HG03060 (cell line): ENCODE measurements around the gene ARPC4.
"Not testable (repeated sequence)": the region's sequence is repeated elsewhere in the genome, so short reads cannot be mapped to it uniquely, and the experiment has no call there.

Experiments
- ATAC-seq: cut with Tn5 transposase; IDR thresholded peaks from one replicate; pipeline ENCODE4 v1.9.1; 2021; ENCODE audit warnings: low read depth, moderate number of reproducible peaks; ENCODE audit not compliant: unreplicated experiment

The ARPC4 gene

DNA sequence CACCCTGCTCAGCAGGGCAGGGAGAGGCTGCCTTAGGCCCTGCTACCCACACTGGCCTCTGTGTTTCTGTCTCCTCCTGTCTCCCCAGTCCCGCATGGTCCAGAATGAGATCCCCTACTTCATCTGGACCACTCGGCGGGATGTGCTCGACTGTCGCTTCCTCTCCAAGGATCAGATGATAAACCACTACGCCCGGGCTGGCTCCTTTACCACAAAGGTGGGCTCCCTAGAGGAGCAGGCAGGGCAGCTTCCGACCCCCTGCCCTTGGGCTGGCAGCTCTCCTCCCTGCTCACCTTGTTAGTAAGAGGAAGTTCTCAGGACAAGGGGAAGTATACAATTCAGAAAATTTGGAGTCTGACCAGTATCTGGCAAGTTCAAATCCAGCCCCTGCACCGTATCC lies 23.1 kb downstream of the ARPC4 start:
- no peak for ATAC-seq

DNA sequence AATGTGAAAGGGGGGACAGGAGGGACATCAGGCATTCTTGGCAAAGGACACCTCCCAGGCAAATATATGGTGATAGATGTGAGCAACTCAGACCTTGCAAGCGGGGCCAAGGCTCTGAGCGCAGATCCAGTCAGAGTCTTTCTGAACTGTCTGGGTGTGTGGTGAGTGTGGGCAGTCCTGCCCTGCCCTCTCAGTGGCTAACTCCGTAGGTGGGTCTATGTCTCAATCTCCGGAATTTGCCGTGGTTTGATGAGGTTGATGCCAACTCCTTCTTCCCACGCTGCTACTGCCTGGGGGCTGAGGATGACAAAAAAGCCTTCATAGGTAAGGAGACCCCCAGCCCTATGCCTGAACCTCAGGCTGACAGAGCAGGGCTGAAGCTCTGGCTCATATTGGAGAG lies 24.6 kb downstream of the ARPC4 start:
- ATAC-seq: no peak

DNA sequence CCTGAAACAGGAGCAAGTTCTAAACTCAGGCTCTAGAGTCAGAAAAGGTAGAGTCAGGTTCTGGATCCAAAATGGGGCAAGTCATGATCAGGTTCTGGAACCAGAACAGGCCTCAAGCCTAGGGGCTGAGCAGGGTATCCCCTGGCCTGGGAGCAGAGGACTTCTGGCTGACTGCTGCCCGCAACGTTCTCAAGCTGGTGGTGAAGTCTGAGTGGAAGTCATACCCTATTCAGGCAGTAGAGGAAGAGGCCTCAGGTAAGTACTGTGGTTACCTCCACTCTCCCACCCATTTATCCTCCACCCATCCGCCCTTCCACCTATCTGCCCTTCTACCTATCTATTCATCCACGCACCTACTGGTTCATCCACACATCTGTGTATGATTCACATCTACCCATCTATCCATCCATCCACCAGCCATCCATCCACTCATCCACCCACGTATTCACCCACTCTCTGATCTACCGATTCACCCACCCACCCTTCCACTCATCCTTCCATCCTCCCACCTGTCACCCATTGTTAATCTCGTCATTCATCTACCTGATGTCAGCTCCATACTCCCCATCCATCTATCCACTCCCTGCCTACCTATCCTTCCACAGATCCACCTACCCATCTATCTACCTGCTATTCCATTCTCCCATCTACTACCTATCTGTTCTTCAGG lies 25.9 kb downstream of the ARPC4 start:
- ATAC-seq: no peak

DNA sequence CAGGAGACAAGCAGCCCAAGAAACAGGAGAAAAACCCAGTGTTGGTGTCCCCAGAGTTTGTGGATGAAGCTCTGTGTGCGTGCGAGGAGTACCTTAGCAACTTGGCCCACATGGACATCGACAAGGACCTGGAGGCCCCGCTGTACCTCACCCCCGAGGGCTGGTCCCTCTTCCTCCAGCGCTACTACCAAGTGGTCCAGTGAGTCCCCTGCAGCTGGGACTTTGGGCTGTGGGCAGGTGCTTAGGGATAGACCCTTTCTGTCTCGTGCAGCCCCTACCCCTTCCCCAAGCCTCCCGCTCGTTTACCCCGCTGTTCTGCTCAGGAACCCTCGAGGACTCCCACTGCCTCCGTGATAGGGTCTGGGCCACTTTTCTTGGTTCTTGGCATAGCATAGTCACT lies 27.7 kb downstream of the ARPC4 start:
- ATAC-seq: no peak

DNA sequence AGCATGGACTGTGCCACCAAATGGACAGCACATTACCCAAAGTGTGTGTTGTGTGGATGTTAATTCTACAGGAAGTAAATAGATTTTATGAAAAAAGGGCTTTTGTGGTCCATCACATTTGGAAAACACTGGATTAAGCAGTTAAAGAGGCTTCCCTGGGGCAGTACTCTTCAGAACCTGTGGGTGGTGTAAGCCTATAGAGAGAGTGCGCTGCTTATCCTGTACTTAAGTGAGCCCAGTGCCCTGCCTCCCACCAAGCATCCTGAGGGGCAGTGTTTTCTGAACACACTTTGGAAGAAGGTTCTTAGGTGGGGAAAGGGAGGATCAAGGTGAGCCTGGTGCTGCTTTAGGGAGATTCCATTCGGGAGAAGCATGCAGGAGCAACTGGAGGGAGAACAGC lies 28.1 kb downstream of the ARPC4 start:
- ATAC-seq: no peak

DNA sequence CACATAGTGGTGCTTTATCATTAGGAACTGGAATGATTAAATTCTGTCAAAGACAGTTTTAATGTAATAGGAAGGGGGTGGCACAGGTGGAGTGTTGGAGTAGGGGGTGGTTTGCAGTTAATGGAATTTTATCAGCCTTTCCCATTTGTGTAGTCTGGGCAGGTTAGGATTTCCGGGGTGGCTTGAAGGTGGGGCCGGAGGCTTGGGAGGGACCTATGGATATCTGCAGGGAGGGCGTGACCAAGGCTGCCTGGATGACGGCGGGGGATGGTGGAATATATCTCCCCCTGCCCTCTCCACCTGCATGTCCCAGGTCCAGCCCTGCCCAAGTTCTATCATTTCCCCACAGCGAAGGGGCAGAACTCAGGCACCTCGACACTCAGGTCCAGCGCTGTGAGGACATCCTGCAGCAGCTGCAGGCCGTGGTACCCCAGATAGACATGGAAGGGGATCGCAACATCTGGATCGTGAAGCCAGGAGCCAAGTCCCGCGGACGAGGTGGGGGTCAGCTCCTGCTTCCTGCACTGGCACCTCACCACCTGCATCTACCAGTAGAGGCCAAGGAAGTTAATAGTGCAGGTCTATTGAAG lies 32.7 kb downstream of the ARPC4 start:
- ATAC-seq: no peak

DNA sequence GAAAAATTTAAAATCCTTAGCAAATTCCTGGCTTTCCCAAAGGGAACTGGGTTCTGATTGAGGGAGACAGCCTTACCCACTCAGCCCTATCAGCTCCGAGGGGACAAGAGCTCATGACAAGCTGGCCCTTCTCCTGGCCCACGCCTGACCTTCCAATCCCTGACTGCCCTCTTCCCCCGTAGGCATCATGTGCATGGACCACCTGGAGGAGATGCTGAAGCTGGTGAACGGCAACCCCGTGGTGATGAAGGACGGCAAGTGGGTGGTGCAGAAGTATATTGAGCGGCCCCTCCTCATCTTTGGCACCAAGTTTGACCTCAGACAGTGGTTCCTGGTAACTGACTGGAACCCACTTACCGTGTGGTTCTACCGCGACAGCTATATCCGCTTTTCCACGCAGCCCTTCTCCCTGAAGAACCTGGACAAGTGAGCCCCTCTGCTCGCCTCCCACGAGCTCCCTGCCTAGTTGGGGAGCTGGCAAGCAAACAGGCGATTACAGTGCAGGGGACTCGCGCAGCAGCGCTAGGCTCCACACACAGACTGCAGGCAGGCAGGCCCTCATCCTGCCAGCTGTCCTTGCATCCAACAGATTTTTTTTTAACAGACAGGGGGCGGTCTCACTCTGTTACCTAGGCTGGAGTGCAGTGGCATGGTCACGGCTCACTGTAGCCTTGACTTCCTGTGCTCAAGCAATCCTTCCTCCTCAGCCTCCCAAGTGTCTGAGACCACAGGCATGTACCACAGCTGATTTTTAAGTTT lies 34.1 kb downstream of the ARPC4 start:
- ATAC-seq: no peak

DNA sequence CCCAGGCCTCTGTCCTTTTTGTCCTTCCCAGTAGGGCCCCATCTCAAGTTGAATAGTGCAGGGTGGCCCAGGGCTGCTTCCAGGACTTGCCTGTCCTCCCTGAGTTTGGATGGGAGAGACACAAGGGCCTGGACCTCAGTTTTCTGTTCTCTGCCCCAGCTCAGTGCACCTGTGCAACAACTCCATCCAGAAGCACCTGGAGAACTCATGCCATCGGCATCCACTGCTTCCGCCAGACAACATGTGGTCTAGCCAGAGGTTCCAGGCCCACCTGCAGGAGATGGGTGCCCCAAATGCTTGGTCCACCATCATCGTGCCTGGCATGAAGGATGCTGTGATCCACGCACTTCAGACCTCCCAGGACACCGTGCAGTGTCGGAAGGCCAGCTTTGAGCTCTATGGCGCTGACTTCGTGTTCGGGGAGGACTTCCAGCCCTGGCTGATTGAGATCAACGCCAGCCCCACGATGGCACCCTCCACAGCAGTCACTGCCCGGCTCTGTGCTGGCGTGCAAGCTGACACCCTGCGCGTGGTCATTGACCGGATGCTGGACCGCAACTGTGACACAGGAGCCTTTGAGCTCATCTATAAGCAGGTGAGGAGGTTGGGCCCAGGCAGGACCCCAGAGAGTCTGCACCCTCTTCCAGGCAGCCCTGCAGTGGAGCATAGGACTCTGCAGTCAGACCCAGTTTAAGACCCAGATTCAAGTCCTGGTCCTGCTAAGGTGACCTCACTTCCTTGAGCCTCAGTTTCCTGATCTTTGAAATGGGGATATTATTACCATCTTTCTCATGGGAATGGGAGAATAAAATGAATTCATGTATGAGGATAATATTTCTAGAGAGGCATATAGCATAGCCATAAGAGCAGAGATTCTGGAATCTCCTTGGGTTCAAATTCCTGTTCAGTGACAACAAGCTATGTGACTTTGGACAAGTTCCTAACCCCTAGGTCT lies 36.2 kb downstream of the ARPC4 start:
- ATAC-seq: no peak

DNA sequence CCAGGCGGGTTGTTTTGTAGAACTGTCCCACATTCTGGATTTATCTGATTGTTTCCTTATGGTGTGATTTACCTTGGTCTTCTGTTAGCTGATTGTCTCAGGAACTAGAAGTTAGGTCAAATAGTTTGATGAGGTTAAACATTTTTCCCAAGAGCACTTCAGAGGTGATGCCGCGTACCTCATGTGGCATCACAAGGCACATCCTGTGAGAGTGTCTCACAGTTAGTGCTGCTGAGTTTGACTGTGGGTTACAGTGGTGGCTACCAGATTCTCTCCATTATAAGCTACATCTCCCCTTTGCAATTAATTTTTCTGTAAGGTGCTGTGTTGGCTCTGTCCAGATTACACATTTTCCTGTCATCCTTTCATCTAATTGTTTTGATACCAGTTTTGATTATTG lies 38.4 kb downstream of the ARPC4 start:
- ATAC-seq: no peak

DNA sequence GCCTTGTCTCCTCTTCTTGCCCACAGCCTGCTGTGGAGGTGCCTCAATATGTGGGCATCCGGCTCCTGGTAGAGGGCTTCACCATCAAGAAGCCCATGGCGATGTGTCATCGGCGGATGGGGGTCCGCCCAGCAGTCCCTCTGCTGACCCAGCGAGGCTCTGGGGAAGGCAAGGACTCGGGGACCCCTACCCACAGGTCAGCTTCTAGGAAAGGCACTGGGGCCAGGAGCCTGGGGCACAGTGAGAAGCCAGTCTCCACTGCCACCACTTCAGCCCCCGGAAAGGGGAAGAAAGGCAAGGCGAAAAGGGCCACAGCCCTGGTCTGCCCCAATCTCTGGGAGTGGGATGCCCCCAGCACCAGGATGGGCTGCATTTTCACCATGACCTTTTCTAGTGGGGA lies 40.2 kb downstream of the ARPC4 start:
- ATAC-seq: no peak

DNA sequence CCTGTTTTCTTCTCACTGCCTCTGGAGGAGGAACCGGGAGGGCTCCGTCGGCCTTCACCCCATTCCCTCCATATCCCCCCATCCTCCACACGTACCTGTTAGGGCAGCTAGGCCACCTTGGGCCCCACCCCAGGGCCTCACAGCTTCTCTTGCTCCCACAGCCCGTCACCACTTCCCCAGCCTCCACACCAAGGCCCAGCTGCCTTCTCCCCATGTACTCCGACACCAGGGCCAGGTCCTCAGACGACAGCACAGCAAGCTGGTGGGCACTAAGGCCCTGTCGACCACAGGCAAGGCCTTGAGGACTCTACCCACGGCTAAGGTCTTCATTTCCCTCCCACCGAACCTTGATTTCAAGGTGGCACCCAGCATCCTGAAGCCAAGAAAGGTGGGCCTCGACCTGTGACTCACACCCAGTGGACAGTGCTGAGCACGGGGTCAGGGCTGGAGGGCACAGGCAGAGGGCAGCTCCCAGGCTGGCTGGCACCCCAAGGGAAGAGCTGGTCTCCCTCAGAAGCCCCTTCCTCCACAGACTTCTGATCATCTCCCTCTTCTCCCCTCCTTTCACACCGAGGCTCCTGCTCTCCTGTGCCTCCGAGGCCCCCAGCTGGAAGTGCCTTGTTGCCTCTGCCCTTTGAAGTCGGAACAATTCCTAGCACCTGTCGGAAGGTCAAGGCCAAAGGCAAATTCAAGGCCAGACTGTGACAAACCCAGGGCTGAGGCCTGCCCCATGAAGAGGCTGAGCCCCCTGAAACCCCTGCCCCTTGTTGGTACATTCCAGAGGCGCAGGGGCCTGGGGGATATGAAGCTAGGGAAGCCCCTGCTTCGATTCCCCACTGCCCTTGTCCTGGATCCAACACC lies 41.9 kb downstream of the ARPC4 start:
- ATAC-seq: no peak

DNA sequence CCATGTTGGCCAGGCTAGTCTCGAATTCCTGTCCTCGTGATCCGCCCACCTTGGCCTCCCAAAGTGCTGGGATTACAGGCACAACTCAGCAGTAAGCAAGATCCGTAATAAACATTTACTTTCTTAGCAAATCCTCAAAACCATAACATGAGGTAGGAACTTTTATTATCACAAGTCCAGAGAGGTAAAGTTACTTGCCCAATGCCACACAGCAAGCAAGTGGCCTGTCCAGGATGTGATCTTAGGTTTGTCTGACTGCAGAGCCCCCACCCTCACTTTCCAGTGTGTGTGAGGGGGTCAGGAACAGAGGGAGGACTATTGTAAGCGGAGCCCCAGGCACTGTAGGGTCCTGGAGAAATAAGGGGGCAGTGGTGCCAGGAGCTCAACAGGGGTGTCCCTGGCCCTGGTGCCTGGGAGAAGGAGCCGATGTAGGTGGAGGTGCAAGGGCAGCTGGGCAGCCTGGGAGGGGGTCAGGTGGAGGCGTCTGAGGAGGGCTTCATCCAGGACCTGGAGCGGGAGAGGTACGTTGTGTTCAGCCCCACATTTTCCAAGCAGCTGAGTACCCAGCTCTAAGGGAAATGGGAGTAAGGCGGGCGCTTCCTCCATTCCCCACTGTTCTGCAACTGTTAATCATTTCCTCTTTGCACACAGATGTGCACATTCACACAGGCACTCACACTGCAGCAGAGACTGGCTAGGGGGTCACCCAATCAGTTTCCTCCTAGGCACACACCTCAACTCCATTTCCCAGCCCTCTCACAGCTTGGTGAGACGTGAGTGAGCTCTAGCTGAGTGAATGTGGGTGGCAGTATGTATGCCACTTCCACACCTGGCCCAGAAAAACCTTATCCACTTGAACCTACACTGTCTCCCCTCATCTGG lies 45.1 kb downstream of the ARPC4 start:
- ATAC-seq: no peak

DNA sequence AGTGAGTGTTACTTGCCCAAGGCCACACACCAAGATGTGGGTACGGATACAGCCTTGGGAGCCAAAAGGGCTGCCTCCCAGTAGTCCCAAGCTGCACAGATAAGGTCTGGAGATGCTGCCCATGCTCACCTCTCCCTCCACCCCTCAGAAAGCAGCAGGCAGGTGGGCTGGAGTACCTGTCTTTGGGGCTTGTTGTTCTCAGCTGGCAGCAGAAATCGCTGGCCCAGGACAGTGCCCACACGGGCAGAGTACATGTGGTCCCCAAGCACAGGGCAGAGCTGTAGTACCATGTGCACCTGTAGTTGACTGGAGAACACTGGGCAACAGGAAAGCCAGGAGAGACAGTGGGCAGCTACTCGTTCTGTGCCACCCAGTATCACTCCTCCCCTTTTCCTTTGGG lies 46.0 kb downstream of the ARPC4 start:
- no peak for ATAC-seq

DNA sequence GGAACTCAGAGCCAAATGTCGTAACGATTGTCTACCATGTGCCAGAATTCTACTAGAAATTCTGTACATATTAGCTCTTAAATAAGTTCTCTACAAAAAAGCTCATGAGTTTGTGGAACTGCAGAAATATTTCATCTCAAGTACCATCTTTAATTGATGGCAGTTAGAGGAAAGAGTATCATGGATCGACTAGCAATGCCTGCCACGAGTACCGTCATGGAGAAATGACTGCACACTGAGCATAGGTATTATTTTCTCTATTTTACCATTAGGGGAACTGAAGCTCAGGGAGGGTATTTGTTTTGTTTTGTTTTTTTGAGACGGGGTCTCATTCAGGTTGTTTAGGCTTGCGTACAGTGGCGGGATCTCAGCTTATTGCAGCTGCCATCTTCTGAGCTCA lies 48.1 kb downstream of the ARPC4 start:
- no peak for ATAC-seq

DNA sequence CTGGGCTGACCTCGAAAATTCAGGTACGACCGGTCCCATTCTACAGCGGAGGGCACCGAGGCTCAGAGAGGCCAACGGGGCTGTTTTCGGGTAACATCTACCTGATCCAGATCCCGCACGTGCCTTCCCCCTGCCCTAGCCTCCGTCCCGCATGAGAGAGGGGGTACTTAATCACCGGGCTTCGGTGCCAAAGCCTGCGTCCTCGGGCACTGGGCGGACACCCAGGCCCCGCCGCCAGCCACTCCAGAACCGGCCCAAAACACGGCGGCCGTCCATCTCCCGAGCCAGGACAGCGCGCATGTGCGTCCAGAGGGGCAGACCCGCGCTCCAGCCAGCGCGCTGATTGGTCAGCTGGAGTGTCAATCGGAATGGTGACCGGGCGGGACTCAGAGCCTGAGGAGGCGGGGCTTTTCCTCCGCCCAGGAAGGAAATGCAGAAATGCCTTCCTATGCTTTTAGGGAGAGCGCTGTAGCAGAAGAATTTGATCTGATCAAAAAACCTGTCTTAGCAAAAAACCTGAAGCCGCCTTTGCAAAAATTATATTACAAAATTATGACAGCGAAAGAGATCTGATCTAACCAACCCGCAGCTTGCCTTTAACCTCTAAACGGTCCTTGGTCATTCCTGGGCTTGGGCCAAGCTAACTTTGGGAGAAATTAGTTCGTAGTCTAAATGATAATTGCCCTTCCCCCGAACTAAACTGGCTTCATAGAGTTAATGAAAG lies 51.0 kb downstream of the ARPC4 start, which contains the start of gene RPUSD3:
TSS of gene RPUSD3 (minus strand) at position 294 of the 724 bp plus-strand sequence. CDS start at position 276, 18 bp downstream.
- ATAC-seq: peak; percentile 93

DNA sequence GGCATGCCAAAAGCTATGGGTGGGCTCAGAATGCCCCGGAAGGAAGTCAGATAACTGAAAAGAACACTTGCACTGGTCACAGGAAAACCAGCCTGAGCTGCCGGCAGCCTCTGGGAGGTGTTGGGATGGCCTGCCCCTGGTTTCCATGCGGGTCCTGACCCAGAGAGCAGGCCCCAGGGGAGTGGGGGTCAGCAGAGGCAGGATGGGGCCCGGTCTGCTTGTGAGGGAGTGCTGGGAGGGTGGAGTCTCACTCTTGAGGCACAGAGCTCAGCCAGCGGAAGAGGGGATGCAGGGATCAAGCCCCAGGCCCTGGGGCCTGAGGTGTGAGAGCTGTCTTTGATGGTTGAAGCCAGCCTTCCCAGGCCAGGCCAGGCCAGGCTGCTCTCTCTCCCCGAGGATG lies 53.3 kb downstream of the ARPC4 start:
- no peak for ATAC-seq

DNA sequence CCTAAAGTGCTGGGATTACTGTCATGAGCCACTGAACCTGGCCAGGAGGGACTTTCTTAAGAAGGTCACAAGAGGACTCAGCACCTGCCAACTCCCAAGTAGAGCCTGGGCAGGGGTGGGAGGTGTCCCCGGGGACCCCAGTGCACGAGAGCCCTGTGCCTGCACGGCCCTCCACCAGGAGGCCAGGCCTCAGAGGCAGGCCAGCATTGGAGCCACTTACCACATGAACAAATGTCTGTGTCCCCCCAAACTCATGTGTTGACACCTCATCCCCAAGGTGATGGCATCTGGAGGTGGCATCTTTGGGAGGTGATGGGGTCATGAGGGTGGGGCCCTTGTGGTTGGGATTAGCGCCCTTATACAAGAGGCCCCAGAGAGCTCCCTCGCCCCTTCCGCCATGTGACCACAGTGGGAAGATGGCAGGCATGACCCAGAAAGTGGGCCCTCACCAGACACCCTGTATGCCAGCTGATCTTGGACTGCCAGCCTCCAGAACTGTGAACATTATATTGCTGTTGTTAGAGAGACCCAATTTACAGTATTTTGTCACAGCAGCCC lies 54.1 kb downstream of the ARPC4 start:
- no peak for ATAC-seq

DNA sequence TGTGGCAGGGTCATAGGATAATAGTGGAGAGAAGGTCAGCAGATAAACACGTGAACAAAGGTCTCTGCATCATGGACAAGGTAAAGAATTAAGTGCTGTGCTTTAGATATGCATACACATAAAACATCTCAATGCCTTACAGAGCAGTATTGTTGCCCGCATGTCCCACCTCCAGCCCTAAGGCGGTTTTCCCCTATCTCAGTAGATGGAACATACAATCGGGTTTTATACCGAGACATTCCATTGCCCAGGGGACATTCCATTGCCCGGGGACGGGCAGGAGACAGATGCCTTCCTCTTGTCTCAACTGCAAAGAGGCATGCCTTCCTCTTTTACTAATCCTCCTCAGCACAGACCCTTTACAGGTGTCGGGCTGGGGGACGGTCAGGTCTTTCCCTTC lies 55.0 kb downstream of the ARPC4 start:
- not testable (repeated sequence) for ATAC-seq
